ENCODE results near the gene REXO4. TPM values are rescaled to one million over a fixed set of nuclear protein-coding genes. Genes with fewer than 3 reads are reported as not detected.

REXO4 gene
- total and polyA plus RNA-seq, 2 experiments from 2014 or later, result 17.2 to 19.4 TPM

DNA sequence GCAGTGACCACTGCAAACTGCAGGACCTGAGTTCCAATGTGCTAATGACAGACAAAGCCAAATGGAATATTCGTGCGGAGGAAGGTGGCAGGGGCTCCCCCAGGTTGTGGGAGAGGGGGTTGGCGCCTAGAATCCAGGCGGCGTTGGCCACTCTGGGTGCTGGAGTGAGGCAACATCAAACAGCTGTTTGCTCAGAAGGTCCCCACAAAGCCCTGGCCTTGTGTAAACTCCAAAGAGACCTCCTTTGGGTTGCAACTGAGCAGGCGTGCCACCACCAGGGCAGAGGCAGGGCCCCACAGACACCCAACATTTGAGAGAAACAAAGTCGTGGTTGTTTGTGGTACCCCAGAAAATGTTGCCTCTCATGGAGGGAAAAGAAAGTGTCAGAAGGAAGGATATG is 27.1 kb downstream of the REXO4 start:
- Histone ChIP-seq H2AFZ (no peak overlapping the region), H3K27me3 (no peaks in the 10 kb centered on the region), H3K27ac (no peak overlapping the region), H3K4me3 (no peak overlapping the region), H4K20me1 (ENCODE audit: insufficient read depth, poor library complexity, severe bottlenecking) (no peaks in the 10 kb centered on the region), H3K36me3 (replicated peaks; ENCODE audit: insufficient read depth, low read depth) (no peaks in the 10 kb centered on the region), H3K9me2 (replicated peaks; ENCODE audit: insufficient read depth) (no peaks in the 10 kb centered on the region), H3K79me2 (no peaks in the 10 kb centered on the region), H3K4me1 (ENCODE audit: insufficient read depth) (peaks cover 5% of the 10 kb centered on the region), H3K9me3 (ENCODE audit: low read depth) (no peaks in the 10 kb centered on the region), H3K4me2 (no peak overlapping the region)
- WGBS (ENCODE audit: low lambda C conversion rate, missing lambda C conversion rate), result 88% methylated on average over 7 of the region's 7 CpGs
- TF ChIP-seq CTCF (IDR thresholded peaks at IDR 0.05; ENCODE audit: poor library complexity) (no peak), EZH2phosphoT487 (IDR thresholded peaks at IDR 0.05; ENCODE audit: low read depth, severe bottlenecking, unreplicated experiment) (no peak), EZH2 (IDR thresholded peaks at IDR 0.05; ENCODE audit: borderline replicate concordance) (no peak)
- DNase-seq (ENCODE audit: low spot score), result no peak

DNA sequence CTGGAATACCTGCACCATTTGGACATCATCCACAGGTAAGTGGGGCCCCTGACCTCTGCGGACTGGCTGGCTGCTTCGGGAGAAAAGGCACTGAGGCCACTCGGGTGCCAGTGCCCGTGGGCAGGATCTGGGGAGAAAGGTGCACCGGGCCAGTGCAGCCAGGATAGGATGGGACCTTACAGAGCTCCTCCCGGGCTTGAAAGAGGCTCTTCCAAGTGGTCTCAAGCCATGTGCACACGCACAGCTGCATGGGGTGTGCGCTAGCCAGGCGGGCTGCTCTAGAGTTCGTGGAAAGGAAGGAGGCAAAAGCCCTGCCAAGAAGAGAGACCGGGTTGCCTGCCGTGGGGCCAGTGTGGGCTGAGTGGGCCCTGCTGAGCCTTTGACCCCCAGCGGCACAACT is 28.2 kb downstream of the REXO4 start:
- Histone ChIP-seq H2AFZ (no peak overlapping the region), H3K4me3 (no peak overlapping the region), H3K27me3 (no peaks in the 10 kb centered on the region), H4K20me1 (ENCODE audit: insufficient read depth, poor library complexity, severe bottlenecking) (no peaks in the 10 kb centered on the region), H3K4me2 (no peak overlapping the region), H3K9me2 (replicated peaks; ENCODE audit: insufficient read depth) (no peaks in the 10 kb centered on the region), H3K9me3 (ENCODE audit: low read depth) (no peaks in the 10 kb centered on the region), H3K36me3 (replicated peaks; ENCODE audit: insufficient read depth, low read depth) (no peaks in the 10 kb centered on the region), H3K4me1 (ENCODE audit: insufficient read depth) (peaks cover 2% of the 10 kb centered on the region), H3K79me2 (no peaks in the 10 kb centered on the region), H3K27ac (no peak overlapping the region)
- WGBS (ENCODE audit: low lambda C conversion rate, missing lambda C conversion rate), result 92% methylated on average over 13 of the region's 13 CpGs
- no peak for DNase-seq (ENCODE audit: low spot score)
- no peak for TF ChIP-seq EZH2 (IDR thresholded peaks at IDR 0.05; ENCODE audit: borderline replicate concordance)
- TF ChIP-seq EZH2phosphoT487 (IDR thresholded peaks at IDR 0.05; ENCODE audit: low read depth, severe bottlenecking, unreplicated experiment), result no peak
- TF ChIP-seq CTCF (IDR thresholded peaks at IDR 0.05; ENCODE audit: poor library complexity), result no peak

GRCh38 chr9:133389025-133389557 is 28.7 kb downstream of the REXO4 start:
- H3K27me3 ChIP-seq, result no peaks in the 10 kb centered on the region
- no peaks in the 10 kb centered on the region for H3K4me1 ChIP-seq (ENCODE audit: insufficient read depth)
- H4K20me1 ChIP-seq (ENCODE audit: insufficient read depth, poor library complexity, severe bottlenecking), result no peaks in the 10 kb centered on the region
- no peaks in the 10 kb centered on the region for H3K36me3 ChIP-seq (replicated peaks; ENCODE audit: insufficient read depth, low read depth)
- H3K4me2 ChIP-seq, result no peak overlapping the region
- 96% methylated on average over 12 of the region's 12 CpGs for WGBS (ENCODE audit: low lambda C conversion rate, missing lambda C conversion rate)
- TF ChIP-seq CTCF (IDR thresholded peaks at IDR 0.05; ENCODE audit: poor library complexity) (no peak), EZH2 (IDR thresholded peaks at IDR 0.05; ENCODE audit: borderline replicate concordance) (no peak), EZH2phosphoT487 (IDR thresholded peaks at IDR 0.05; ENCODE audit: low read depth, severe bottlenecking, unreplicated experiment) (no peak)
- no peak overlapping the region for H2AFZ ChIP-seq
- no peak overlapping the region for H3K4me3 ChIP-seq
- no peak for DNase-seq (ENCODE audit: low spot score)
- H3K79me2 ChIP-seq, result no peaks in the 10 kb centered on the region
- H3K9me2 ChIP-seq (replicated peaks; ENCODE audit: insufficient read depth), result no peaks in the 10 kb centered on the region
- H3K9me3 ChIP-seq (ENCODE audit: low read depth), result no peaks in the 10 kb centered on the region
- H3K27ac ChIP-seq, result no peak overlapping the region

- Histone ChIP-seq H4K20me1 (ENCODE audit: insufficient read depth, poor library complexity, severe bottlenecking) (no peaks in the 10 kb centered on the region), H3K79me2 (no peaks in the 10 kb centered on the region), H3K27me3 (no peaks in the 10 kb centered on the region), H2AFZ (no peak overlapping the region), H3K27ac (no peak overlapping the region), H3K4me3 (no peak overlapping the region), H3K4me2 (no peak overlapping the region), H3K9me3 (ENCODE audit: low read depth) (no peaks in the 10 kb centered on the region), H3K9me2 (replicated peaks; ENCODE audit: insufficient read depth) (no peaks in the 10 kb centered on the region), H3K36me3 (replicated peaks; ENCODE audit: insufficient read depth, low read depth) (no peaks in the 10 kb centered on the region), H3K4me1 (ENCODE audit: insufficient read depth) (no peaks in the 10 kb centered on the region)
- TF ChIP-seq CTCF (IDR thresholded peaks at IDR 0.05; ENCODE audit: poor library complexity), result no peak
- no peak for TF ChIP-seq EZH2phosphoT487 (IDR thresholded peaks at IDR 0.05; ENCODE audit: low read depth, severe bottlenecking, unreplicated experiment)
- TF ChIP-seq EZH2 (IDR thresholded peaks at IDR 0.05; ENCODE audit: borderline replicate concordance), result no peak
- DNase-seq (ENCODE audit: low spot score), result no peak
- 80% methylated on average over 9 of the region's 9 CpGs for WGBS (ENCODE audit: low lambda C conversion rate, missing lambda C conversion rate)
Measured at GRCh38 chr9:133387680-133388079, 30.1 kb downstream of the REXO4 start.
